ENCODE data around the gene TULP3.

TULP3 gene

DNA sequence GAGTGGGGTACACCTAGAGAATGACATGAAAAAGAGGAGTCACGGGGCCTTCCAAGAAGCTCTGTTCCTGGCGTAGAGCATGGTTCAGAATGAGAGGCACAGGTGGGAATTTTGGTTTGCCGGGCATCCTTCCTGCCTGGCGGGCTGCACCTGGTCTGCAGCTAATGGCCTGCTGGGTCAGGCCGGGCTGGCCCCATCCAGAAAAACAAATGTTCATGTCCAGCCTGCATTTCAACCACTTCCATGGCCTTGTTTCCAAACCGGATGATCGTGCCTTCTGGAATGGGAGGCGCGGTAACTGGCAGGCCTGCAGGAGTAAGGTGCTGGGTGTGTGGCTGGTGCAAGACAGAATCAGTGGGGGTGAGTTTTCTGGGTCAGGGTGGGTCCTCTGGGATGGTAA, 82.9 kb downstream of the TULP3 start:
- no peak for DNase-seq

DNA sequence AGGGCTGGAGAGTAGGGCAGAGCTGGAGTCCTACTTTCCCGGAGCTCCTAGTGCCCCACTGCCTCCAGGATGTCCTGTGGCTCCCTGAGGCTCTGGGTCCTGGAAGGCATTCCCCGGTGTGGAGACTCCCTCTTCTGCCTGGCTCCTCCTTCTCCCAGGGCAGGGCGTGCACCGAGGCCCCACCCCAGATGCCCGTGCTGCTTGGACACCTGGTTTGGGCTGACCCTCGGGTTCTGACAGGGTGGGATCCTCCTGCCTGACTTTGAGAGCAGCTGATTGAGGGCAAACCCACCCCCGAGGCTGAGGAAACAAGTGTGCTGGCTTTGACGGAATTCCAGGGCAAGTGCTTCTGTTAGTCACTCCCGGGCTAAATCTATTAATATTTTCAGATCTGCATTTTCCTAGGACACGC, 83.9 kb downstream of the TULP3 start:
- no peak for DNase-seq

DNA sequence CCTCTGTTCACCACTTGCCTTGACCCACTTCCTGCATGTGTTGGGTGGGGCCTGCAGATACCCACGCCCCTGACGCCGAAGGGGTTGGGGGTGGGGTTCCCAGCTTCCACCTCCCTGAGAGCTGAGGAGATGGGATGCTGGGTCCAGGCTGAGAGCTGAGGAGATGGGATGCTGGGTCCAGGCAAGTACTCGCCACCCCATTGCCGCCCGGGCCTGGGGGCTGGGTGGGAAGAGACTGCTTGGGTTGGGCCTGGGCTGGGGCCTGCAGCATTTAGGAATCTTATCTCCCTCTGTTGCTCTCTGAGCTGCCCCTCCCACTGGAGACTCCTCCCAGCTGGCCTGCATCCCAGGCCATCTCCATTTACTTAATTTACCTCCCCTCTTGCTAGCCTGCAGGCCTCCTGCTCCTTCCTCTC, 85.9 kb downstream of the TULP3 start:
- no peak for DNase-seq

- DNase-seq = no peak
These were observed 87.1 kb downstream of the TULP3 start for GRCh38 chr12:2977776-2978175.

GRCh38 chr12:2979806-2980205, 89.1 kb downstream of the TULP3 start:
- no peak for DNase-seq

DNA sequence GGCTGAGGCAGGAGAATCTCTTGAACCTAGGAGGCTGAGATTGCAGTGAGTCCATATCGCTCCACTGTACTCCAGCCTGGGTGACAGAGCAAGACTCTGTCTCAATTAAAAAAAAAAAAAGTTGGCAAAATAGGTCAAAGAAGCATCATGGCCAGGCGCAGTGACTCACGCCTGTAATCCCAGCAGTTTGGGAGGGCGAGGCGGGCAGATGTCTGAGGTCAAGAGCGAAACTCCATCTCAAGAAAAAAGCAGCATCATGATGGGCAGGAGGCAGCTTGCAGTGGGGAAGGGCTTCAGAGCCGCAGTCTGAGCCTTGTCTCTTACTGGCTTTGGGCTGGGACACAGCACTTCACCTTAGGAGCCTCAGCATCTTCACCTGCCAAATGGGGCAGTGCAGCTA, 89.9 kb downstream of the TULP3 start:
- DNase-seq = no peak

- no peak for DNase-seq
These were observed 91.7 kb downstream of the TULP3 start for GRCh38 chr12:2982361-2982760.

- no peak for DNase-seq
These were observed 93.6 kb downstream of the TULP3 start for GRCh38 chr12:2984249-2984648.

- DNase-seq = no peak
These were observed 94.0 kb downstream of the TULP3 start for GRCh38 chr12:2984698-2985097.

GRCh38 chr12:2986876-2987275, 96.2 kb downstream of the TULP3 start:
- no peak for DNase-seq

DNA sequence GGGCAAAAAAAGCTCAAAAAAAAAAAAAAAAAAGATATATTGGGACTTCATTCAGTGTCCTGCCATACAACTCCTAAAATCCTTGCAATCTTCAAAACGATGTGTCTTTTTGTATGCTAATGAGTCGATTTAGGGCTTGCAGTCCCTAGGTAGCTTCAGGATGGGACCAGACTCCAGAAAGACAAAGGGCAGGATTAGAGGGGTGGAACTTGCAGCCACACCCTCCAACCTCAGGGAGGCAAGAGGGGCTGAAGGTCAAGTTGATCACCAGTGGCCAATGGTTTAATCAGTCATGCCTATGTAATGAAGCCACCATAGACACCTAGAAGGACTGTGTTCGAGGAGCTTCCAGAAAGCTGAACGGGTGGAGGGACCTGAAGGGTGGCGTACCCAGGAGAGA, 97.8 kb downstream of the TULP3 start:
- no peak for DNase-seq

Measured in T-helper 1 cell (primary cell).